Neuron (in vitro differentiated cells): Measurements from ENCODE around the gene ATP5MK.
"Not testable (repeated sequence)": the region's sequence is repeated elsewhere in the genome, so short reads cannot be mapped to it uniquely, and the experiment has no call there.

Experiments
- H2AFZ ChIP-seq: one replicate; pipeline ENCODE4 v1.6.1; 2013; ENCODE audit warnings: low read depth, mild to moderate bottlenecking, inconsistent platforms, low read length, moderate library complexity
- H3K27me3 ChIP-seq: one replicate; pipeline ENCODE4 v1.6.1; 2013; ENCODE audit warnings: low read length; ENCODE audit not compliant: insufficient read depth
- H3K36me3 ChIP-seq: one replicate; pipeline ENCODE4 v1.6.1; 2013; ENCODE audit warnings: low read length; ENCODE audit not compliant: insufficient read depth
- H3K4me1 ChIP-seq: one replicate; pipeline ENCODE4 v1.6.1; 2013; ENCODE audit warnings: low read length; ENCODE audit not compliant: insufficient read depth
- H3K4me3 ChIP-seq: 2 replicates; pipeline ENCODE4 v1.5.1; 2013; ENCODE audit warnings: mild to moderate bottlenecking, low read length, moderate library complexity
- H3K9me3 ChIP-seq: one replicate; pipeline ENCODE4 v1.6.1; 2013; ENCODE audit warnings: low read length

The ATP5MK gene

DNA sequence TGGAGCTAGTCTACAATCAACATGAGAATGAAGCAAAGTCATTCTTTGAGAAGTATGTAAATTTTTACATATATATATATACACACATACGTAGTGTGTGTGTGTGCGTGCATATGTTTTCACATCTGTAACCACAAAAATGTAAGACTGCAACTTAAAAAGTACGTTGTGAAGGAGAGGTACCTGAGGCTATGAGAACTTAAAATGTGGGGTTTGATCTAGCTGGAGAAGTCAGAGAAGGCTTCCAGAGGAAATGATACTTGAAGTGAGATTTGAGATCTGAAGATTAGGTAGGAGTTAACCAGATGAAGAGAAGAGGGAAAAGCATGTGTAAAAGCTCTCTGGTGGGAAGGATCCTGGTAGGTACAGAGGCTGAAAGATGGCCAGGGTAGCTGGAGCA lies 22.7 kb downstream of the ATP5MK start:
- H3K4me3 ChIP-seq, result no peak overlapping the region
- peaks cover 33% of the 10 kb centered on the region for H3K36me3 ChIP-seq
- H3K27me3 ChIP-seq, result no peaks in the 10 kb centered on the region
- H2AFZ ChIP-seq, result no peak overlapping the region
- H3K9me3 ChIP-seq, result no peaks in the 10 kb centered on the region
- peaks cover 7% of the 10 kb centered on the region for H3K4me1 ChIP-seq

DNA sequence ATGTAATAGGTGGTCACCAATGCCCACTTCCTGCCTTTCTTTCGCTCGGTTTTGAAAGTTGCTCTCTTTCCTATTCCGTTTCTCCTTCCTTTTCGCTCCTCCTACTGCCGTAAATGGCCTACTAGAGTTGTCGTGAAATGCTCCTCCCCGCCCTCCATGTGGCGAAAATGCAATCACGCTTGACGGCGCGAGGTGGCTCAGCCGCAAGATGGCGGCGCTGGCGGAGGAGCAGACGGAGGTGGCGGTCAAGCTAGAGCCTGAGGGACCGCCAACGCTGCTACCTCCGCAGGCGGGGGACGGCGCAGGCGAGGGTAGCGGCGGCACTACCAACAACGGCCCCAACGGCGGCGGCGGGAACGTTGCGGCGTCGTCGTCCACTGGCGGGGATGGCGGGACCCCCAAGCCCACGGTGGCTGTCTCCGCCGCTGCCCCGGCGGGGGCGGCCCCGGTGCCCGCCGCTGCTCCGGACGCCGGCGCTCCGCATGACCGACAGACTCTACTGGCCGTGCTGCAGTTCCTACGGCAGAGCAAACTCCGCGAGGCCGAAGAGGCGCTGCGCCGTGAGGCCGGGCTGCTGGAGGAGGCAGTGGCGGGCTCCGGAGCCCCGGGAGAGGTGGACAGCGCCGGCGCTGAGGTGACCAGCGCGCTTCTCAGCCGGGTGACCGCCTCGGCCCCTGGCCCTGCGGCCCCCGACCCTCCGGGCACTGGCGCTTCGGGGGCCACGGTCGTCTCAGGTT lies 28.3 kb downstream of the ATP5MK start, which contains the start of gene TAF5:
Gene TAF5 (plus strand): TSS at position 195 of the 737 bp plus-strand sequence. CDS start 14 bp downstream, at position 209.
- H3K36me3 ChIP-seq, result peaks cover 1% of the 10 kb centered on the region
- no peaks in the 10 kb centered on the region for H3K9me3 ChIP-seq
- H2AFZ ChIP-seq, result peak within 1 kb of the TSS; percentile 93
- no peaks in the 10 kb centered on the region for H3K27me3 ChIP-seq
- H3K4me1 ChIP-seq, result peaks cover 7% of the 10 kb centered on the region
- peak within 1 kb of the TSS; percentile 71 for H3K4me3 ChIP-seq

DNA sequence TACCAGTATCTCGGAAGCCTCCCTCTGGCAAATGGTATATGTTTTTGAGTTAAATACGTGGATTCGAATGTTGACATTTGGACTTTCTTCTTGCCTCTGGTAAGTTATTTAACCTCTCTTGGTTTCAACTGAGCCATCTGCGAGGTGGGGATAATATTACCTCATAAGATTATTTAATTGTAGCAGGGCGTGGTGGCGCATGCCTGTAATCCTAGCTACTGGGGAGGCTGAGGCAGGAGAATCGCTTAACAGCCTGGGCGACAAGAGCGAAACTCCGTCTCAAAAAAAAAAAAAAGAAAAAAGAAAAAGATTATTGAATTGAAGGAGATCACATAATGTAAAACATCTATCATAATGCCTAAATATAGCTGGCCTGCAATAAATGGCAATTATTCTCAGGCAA lies 28.9 kb downstream of the ATP5MK start:
- Histone ChIP-seq H3K27me3 (no peaks in the 10 kb centered on the region), H3K4me1 (peaks cover 7% of the 10 kb centered on the region), H3K36me3 (no peaks in the 10 kb centered on the region), H2AFZ (peak overlapping the region; percentile 51), H3K4me3 (peak overlapping the region; percentile 71), H3K9me3 (no peaks in the 10 kb centered on the region)

DNA sequence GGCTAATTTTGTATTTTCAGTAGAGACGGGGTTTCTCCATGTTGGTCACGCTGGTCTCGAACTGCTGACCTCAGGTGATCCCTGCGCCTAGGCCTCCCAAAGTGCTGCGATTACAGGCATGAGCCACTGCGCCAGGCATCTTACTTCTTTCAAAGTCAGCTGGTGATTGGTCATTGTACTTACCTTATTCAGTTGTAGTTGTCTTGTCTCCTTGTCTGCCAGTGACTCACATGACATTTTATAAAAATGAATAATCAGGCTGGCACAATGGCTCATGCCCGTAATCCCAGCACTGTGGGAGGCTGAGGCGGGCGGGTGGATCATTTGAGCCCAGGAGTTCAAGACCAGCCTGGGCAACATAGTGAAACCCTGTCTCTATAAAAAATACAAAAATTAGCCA lies 35.5 kb downstream of the ATP5MK start:
- H2AFZ ChIP-seq, H3K4me3 ChIP-seq, H3K27me3 ChIP-seq, H3K9me3 ChIP-seq, H3K4me1 ChIP-seq, H3K36me3 ChIP-seq: not testable (repeated sequence)

DNA sequence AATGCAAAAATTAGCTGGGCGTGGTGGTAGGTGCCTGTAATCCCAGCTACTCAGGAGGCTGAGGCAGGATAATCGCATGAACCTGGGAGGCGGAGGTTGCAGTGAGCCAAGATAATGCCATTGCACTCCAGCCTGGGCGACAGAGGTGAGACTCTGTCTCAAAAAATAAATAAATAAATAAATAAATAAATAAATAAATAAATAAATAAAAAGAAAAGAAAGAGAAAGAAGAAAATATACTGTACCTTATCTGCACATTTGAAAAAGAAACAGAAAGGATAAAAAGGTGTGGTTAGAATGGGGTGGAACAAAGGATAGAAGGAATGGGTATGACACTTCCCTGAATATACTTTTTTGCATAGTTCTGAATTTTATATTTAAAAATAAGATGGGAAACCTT lies 36.8 kb downstream of the ATP5MK start:
- not testable (repeated sequence) for H3K4me3 ChIP-seq, H3K9me3 ChIP-seq, H3K27me3 ChIP-seq, H2AFZ ChIP-seq, H3K4me1 ChIP-seq, H3K36me3 ChIP-seq

DNA sequence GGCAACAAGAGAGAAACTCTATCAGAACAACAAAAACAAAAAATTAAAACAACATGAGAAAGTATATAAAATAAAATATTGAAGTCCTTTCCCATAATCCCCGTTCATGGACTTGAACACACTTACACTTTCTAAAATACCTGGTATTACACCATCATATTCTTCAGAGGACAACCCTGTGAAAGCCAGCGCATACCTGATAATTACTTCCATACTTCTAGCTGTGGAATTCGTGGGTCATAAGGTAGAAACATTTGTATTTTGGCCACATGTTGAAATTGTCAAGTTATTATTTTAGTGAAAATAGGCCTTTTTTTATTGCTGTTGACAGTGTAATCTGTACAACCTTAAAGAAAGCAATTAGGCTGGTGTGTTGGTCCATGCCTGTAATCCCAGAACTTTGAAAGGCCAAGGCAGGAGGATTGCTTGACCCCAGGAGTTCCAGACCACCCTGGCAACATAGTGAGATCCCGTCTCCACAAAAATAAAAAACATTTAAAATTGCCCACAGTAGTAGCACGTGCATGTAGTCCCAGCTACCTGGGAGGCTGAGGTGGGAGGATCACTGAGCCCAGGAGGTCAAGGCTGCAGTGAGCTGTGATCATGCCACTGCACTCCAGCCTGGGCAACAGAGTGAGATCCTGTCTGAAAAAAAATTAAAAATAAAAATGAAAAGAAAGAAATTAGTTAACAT lies 40.2 kb downstream of the ATP5MK start:
- peaks cover 3% of the 10 kb centered on the region for H3K4me1 ChIP-seq
- H2AFZ ChIP-seq, result no peak overlapping the region
- no peaks in the 10 kb centered on the region for H3K9me3 ChIP-seq
- no peaks in the 10 kb centered on the region for H3K36me3 ChIP-seq
- no peaks in the 10 kb centered on the region for H3K27me3 ChIP-seq
- no peak overlapping the region for H3K4me3 ChIP-seq

DNA sequence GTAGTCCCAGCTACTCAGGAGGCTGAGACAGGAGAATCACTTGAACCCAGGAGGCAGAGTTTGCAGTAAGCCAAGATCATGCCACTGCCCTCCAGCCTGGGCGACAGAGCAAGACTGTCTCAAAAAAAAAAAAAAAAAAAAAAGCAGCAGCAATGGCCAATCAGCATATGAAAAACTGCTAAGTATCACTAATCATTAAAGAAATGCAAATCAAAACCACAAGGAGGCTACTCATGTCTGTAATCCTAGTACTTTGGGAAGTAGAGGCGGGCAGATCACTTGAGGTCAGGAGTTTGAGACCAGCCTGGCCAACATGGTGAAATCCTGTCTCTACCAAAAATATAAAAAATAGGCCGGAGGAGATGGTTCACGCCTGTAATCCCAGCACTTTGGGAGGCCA lies 41.7 kb downstream of the ATP5MK start:
- H3K36me3 ChIP-seq, H3K4me1 ChIP-seq, H3K9me3 ChIP-seq, H2AFZ ChIP-seq, H3K27me3 ChIP-seq, H3K4me3 ChIP-seq: not testable (repeated sequence)

DNA sequence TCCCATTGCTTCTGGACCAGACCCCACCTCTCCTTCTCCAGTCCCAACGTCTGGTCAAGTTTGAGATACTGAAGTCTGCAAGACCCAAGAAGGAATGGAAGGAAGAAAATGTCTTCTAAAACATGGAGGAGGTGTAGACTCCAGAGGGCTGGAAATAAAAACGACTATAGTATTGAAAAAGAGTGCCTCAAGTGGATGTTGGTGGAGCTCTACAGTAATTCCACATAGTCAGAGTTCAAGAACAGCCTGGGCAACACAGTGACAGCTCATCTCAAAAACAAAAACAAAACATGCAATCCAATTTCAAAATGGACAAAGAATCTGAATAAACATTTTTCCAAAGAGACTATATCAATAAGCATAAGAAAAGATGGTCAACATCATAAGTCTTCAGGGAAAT lies 43.0 kb downstream of the ATP5MK start:
- no peak overlapping the region for H3K4me3 ChIP-seq
- no peak overlapping the region for H2AFZ ChIP-seq
- H3K9me3 ChIP-seq, result no peaks in the 10 kb centered on the region
- H3K27me3 ChIP-seq, result no peaks in the 10 kb centered on the region
- H3K36me3 ChIP-seq, result peaks cover 4% of the 10 kb centered on the region
- H3K4me1 ChIP-seq, result peaks cover 6% of the 10 kb centered on the region

DNA sequence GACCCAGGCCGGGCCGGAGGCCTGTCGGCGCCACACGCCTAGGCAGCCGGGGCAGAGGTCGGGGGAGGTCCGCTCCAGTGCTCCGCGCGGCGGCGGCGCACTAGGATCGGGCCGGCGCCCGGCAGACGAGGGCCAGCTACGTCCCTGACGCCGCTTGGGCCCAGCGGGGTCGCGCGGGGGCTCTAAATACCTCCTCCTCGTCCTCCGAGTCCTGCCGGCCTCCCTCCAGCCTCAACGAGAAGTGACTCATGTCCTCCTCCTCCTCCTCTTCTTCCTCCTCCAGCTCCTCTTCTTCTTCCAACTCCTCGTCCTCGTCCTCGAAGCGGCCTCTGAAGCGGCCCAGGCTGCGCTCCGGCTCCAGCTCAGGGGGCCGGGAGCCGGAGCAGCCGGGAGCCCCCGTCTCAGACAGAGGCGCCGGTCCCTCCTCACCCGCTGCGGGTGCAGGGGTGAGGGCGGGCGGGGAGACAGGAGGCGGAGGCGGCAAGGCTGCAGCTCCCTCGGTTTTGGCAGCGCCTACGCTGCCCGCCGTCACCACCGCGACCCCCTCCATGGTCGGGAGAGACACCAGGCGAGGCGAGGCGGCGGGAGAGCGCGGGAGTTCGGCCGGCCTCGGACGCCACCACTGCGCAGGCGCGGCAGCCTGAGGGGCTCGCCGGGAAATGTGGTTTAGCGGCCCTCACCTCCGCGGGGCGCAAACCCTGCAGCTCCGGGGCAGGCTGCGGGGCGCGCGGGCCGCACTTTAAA lies 45.6 kb downstream of the ATP5MK start, which contains the start of gene PCGF6:
Gene PCGF6 (minus strand): TSS at position 624 of the 744 bp plus-strand sequence. CDS start 74 bp downstream, at position 550.
- Histone ChIP-seq H2AFZ (peak within 1 kb of the TSS; percentile 86), H3K36me3 (peaks cover 22% of the 10 kb centered on the region), H3K27me3 (no peaks in the 10 kb centered on the region), H3K4me1 (peaks cover 6% of the 10 kb centered on the region), H3K9me3 (no peaks in the 10 kb centered on the region), H3K4me3 (peak within 1 kb of the TSS; percentile 80)

DNA sequence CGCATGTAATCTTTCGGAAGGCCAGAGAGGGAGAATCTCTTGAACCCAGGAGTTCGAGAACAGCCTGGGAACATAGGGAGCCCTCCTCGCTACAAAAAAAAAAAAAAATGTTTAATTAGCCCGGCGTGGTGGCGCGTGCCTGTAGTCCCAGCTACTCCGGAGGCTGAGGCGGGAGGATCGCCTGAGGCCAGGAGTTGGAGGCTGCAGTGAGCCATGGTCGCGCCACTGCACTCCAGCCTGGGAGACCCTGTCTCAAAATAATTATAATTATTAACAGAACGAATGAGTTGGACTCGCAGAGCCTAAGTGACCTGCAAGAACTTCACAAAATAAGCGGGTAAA lies 46.1 kb downstream of the ATP5MK start:
- H2AFZ ChIP-seq, result peak overlapping the region; percentile 86
- H3K4me3 ChIP-seq, result peak overlapping the region; percentile 80
- H3K9me3 ChIP-seq, result no peaks in the 10 kb centered on the region
- peaks cover 28% of the 10 kb centered on the region for H3K36me3 ChIP-seq
- no peaks in the 10 kb centered on the region for H3K27me3 ChIP-seq
- H3K4me1 ChIP-seq, result peaks cover 6% of the 10 kb centered on the region
